Endothelial cell of umbilical vein (primary cell): ENCODE measurements around the gene PDE1C. TPM values are rescaled to one million over a fixed set of nuclear protein-coding genes. Genes with fewer than 3 reads are reported as not detected.

ENCODE experiments used
- BruUV-seq: library from RNA; stranded (reverse); fragments of 400-500 nt; replicated peaks from 2 replicates; lab custom pipeline; 2021; lab: Mats Ljungman, UMichigan
- CTCF ChIA-PET: fragments of 300-600, 350-600 bp; sonication (Branson Sonifier 250); formaldehyde crosslinking; loops from one replicate; lab custom pipeline; 2021; ENCODE audit warnings: antibody characterized with exemption, inconsistent platforms; lab: Charles Lee
- POLR2A ChIA-PET: fragments of 300-600, 350-600 bp; sonication (Branson Sonifier 250); formaldehyde crosslinking; loops from one replicate; lab custom pipeline; 2021; ENCODE audit warnings: antibody characterized with exemption, inconsistent platforms; lab: Charles Lee
- DNase-seq: peaks from one replicate; pipeline ENCODE4 v3.0.0-alpha.2; 2011; ENCODE audit warnings: low read depth, low spot score
- FAIRE-seq: peaks from 2 replicates; lab custom pipeline; 2011; peaks lifted over from hg19 to GRCh38; lab: Jason Lieb, UNC
- H2AFZ ChIP-seq: 2 replicates; pipeline ENCODE4 v1.6.0; 2012; ENCODE audit warnings: low read depth, low read length, control low read depth, inconsistent platforms
- H3K27ac ChIP-seq: 2 replicates; pipeline ENCODE4 v1.5.1; 2011; ENCODE audit warnings: low read depth, mild to moderate bottlenecking, control low read depth, low read length, moderate library complexity; ENCODE audit not compliant: insufficient read depth
- H3K27me3 ChIP-seq, 2 experiments: 2 replicates each; pipeline versions ENCODE4 v1.6.0 to v1.6.1; 2011; ENCODE audit warnings: low read length in 2 of 2, mixed read lengths in 1 of 2; ENCODE audit not compliant: control insufficient read depth in 2 of 2, insufficient read depth in 2 of 2
- H3K36me3 ChIP-seq, 2 experiments: 2 replicates in 1 of 2; 3 replicates in 1 of 2; pipeline ENCODE4 v1.5.1; 2011; ENCODE audit warnings: low read length in 2 of 2, mild to moderate bottlenecking in 1 of 2, moderate library complexity in 1 of 2; ENCODE audit not compliant: control insufficient read depth in 2 of 2, insufficient read depth in 2 of 2; ENCODE audit errors: extremely low read depth in 1 of 2
- H3K4me1 ChIP-seq: 3 replicates; pipeline ENCODE4 v1.5.1; 2011; ENCODE audit warnings: mild to moderate bottlenecking, low read length; ENCODE audit not compliant: control insufficient read depth, insufficient read depth; ENCODE audit errors: extremely low read depth
- H3K4me2 ChIP-seq: 2 replicates; pipeline ENCODE4 v1.6.1; 2011; ENCODE audit warnings: low read length, control low read depth, mixed read lengths; ENCODE audit not compliant: insufficient read depth
- H3K4me3 ChIP-seq, 3 experiments: fragments of 200-600 bp in 1 of 3; sonication (generic), shearing (Covaris generic) in 1 of 3; replicated peaks in 1 of 3; 2 replicates each; pipeline ENCODE4 v1.5.1; 2011 to 2016; ENCODE audit warnings: control low read depth in 3 of 3, low read length in 3 of 3, mild to moderate bottlenecking in 2 of 3, inconsistent platforms in 1 of 3, low read depth in 1 of 3, moderate library complexity in 1 of 3; ENCODE audit not compliant: insufficient read depth in 1 of 3
- H3K79me2 ChIP-seq: 2 replicates; pipeline ENCODE4 v1.6.0; 2012; ENCODE audit warnings: low read length, inconsistent platforms; ENCODE audit not compliant: control insufficient read depth, insufficient read depth
- H3K9ac ChIP-seq: replicated peaks from 2 replicates; pipeline ENCODE3; 2011; ENCODE audit warnings: low read length, control low read depth; ENCODE audit not compliant: insufficient read depth; ENCODE audit errors: extremely low read depth
- H3K9me1 ChIP-seq: replicated peaks from 3 replicates; pipeline ENCODE4 v1.6.0; 2011; ENCODE audit warnings: mild to moderate bottlenecking, low read length; ENCODE audit not compliant: control insufficient read depth, insufficient read depth; ENCODE audit errors: extremely low read depth
- H3K9me3 ChIP-seq: replicated peaks from 2 replicates; pipeline ENCODE4 v1.5.1; 2012; ENCODE audit warnings: low read length, inconsistent platforms; ENCODE audit not compliant: control insufficient read depth, insufficient read depth
- H4K20me1 ChIP-seq: replicated peaks from 2 replicates; pipeline ENCODE3; 2011; ENCODE audit warnings: mild to moderate bottlenecking, low read length; ENCODE audit not compliant: control insufficient read depth, insufficient read depth; ENCODE audit errors: extremely low read depth
- CTCF ChIP-seq, 2 donors: IDR thresholded peaks; 1 replicate in 1 of 2; 2 replicates in 1 of 2; pipeline ENCODE4 v1.5.1; 2011; ENCODE audit warnings: low read length in 2 of 2, mild to moderate bottlenecking in 2 of 2, moderate library complexity in 2 of 2, control low read depth in 1 of 2, inconsistent platforms in 1 of 2, low read depth in 1 of 2; ENCODE audit not compliant: insufficient read depth in 1 of 2; ENCODE audit errors: extremely low read depth in 1 of 2
- EZH2 ChIP-seq: IDR thresholded peaks from 2 replicates; pipeline ENCODE4 v1.6.1; 2012; ENCODE audit warnings: borderline replicate concordance, low read depth, mild to moderate bottlenecking, moderate library complexity, low read length, inconsistent platforms; ENCODE audit not compliant: severe bottlenecking
- FOS ChIP-seq: IDR thresholded peaks from 2 replicates; pipeline ENCODE4 v1.6.1; 2011; ENCODE audit warnings: mild to moderate bottlenecking, low read length, moderate library complexity, borderline replicate concordance; ENCODE audit not compliant: insufficient read depth
- GATA2 ChIP-seq: IDR thresholded peaks from 2 replicates; pipeline ENCODE4 v1.7.0; 2011; ENCODE audit warnings: low read depth, mild to moderate bottlenecking, moderate library complexity, mixed read lengths, low read length; ENCODE audit not compliant: insufficient read length, insufficient read depth
- JUN ChIP-seq: IDR thresholded peaks from 2 replicates; pipeline ENCODE4 v1.6.1; 2011; ENCODE audit warnings: borderline replicate concordance, low read depth; ENCODE audit not compliant: insufficient read length, insufficient read depth
- MAX ChIP-seq: IDR thresholded peaks from 2 replicates; pipeline ENCODE4 v1.6.1; 2011; ENCODE audit not compliant: insufficient read depth, insufficient read length
- MYC ChIP-seq: IDR thresholded peaks from one replicate; pipeline ENCODE4 v1.6.1; 2011; ENCODE audit warnings: mild to moderate bottlenecking, low read depth, low read length
- POLR2A ChIP-seq: IDR thresholded peaks from 2 replicates; pipeline ENCODE4 v1.6.1; 2012; ENCODE audit warnings: low read depth, mild to moderate bottlenecking, control low read depth, low read length
- POLR2AphosphoS5 ChIP-seq: IDR thresholded peaks from 2 replicates; pipeline ENCODE4 v1.6.1; 2012; ENCODE audit warnings: low read depth, mild to moderate bottlenecking, control low read depth, low read length, moderate library complexity; ENCODE audit not compliant: insufficient read depth
- dilution Hi-C: fragments of 300-500 bp; cut with MboI; formaldehyde crosslinking; loops from one replicate; pipeline ENCODE4 v1.15.0; 2019; ENCODE audit warnings: low sequenced_read_pairs; ENCODE audit not compliant: extremely low pct_ligation_motif_present
- intact Hi-C: fragments of 100-400 bp; cut with micrococcal nuclease; formaldehyde crosslinking; loops from one replicate; pipeline ENCODE4 v1.10.0; 2022
- polyA plus RNA-seq, 4 experiments: library from polyadenylated mRNA; depleted of rRNA in 3 of 4; stranded (reverse) in 3 of 4; unstranded in 1 of 4; fragments of >200 nt; gene quantifications; 2 replicates each; pipeline versions ENCODE4 v1.2.1 to v1.2.3, GENCODE V29; 2011 to 2012; ENCODE audit warnings: missing spikeins in 1 of 4
- total RNA-seq: library from RNA; stranded (reverse); gene quantifications from 2 replicates; pipeline ENCODE4 v1.2.3, GENCODE V29; 2021

Gene PDE1C
- total and polyA plus RNA-seq, 2 donors (not counting 3 experiments of a cell fraction or from before 2014, with no cell fraction given) = 0.90 to 3.1 TPM

GRCh38 chr7:31962246-31962645, 108.0 kb downstream of the PDE1C start:
- ChIA-PET POLR2A (no interaction called here), CTCF (no interaction called here)
- Histone ChIP-seq H3K9me3 (no peaks in the 10 kb centered on the region), H3K4me3 (no peak overlapping the region), H4K20me1 (no peaks in the 10 kb centered on the region), H3K9ac (no peak overlapping the region), H2AFZ (peak overlapping the region; percentile 6), H3K79me2 (no peaks in the 10 kb centered on the region), H3K4me2 (no peak overlapping the region), H3K36me3 (no peaks in the 10 kb centered on the region), H3K9me1 (no peaks in the 10 kb centered on the region), H3K27me3 (no peaks in the 10 kb centered on the region), H3K27ac (no peak overlapping the region), H3K4me1 (peaks cover 3% of the 10 kb centered on the region)
- peak; percentile 31 for FAIRE-seq
- no peak for DNase-seq
- TF ChIP-seq MAX (no peak), POLR2A (no peak), MYC (no peak), EZH2 (no peak), JUN (no peak), FOS (no peak)
- intact Hi-C loops (no loop called here), dilution Hi-C loops (no loop called here)
- BruUV-seq = no TSS peak

GRCh38 chr7:31958226-31958625, 112.0 kb downstream of the PDE1C start:
- TF ChIP-seq CTCF (IDR thresholded peaks at IDR 0.05; ENCODE audit: extremely low read depth in 1 of 2, insufficient read depth in 1 of 2, low read depth in 1 of 2, low read length in 2 of 2) (no peak), POLR2AphosphoS5 (no peak), GATA2 (no peak), MYC (no peak), POLR2A (no peak), FOS (no peak), MAX (no peak), EZH2 (no peak)

More at GRCh38 chr7:31958226-31958625, 112.0 kb downstream of the PDE1C start:
- ChIA-PET POLR2A (no interaction called here), CTCF (no interaction called here)
- Histone ChIP-seq H3K4me1 (peaks cover 8% of the 10 kb centered on the region), H3K9me3 (peaks cover 3% of the 10 kb centered on the region), H3K79me2 (no peaks in the 10 kb centered on the region), H3K9me1 (no peaks in the 10 kb centered on the region), H3K27ac (no peak overlapping the region), H3K4me3 (no peak overlapping the region), H3K27me3 (no peaks in the 10 kb centered on the region), H3K36me3 (no peaks in the 10 kb centered on the region), H4K20me1 (no peaks in the 10 kb centered on the region), H2AFZ (no peak overlapping the region), H3K4me2 (no peak overlapping the region), H3K9ac (no peak overlapping the region)
- dilution Hi-C loops (no loop called here), intact Hi-C loops (no loop called here)
- DNase-seq (no peak), FAIRE-seq (no peak)
- no TSS peak for BruUV-seq
